Skeletal muscle tissue (tissue), 4 donors: ENCODE data around the gene WT1. TPM values are rescaled to one million over a fixed set of nuclear protein-coding genes. Genes with fewer than 3 reads are reported as not detected.
A peak's percentile ranks its signal among the peaks of the same experiment; 100 is the strongest.

Experiments used
- H3K27ac ChIP-seq: one replicate; pipeline ENCODE4 v1.7.0; 2013; ENCODE audit warnings: mild to moderate bottlenecking, low read depth, low read length, inconsistent platforms
- H3K27me3 ChIP-seq, 3 donors: one replicate each; pipeline ENCODE4 v1.7.0; 2013; ENCODE audit warnings: low read length in 3 of 3; ENCODE audit not compliant: control insufficient read depth in 3 of 3, insufficient read depth in 3 of 3
- H3K36me3 ChIP-seq, 3 donors: one replicate each; pipeline ENCODE4 v1.7.0; 2013; ENCODE audit warnings: low read length in 3 of 3; ENCODE audit not compliant: control insufficient read depth in 3 of 3, insufficient read depth in 3 of 3
- H3K4me1 ChIP-seq, 3 donors: one replicate each; pipeline ENCODE4 v1.7.0; 2013; ENCODE audit warnings: low read length in 3 of 3, mild to moderate bottlenecking in 3 of 3; ENCODE audit not compliant: control insufficient read depth in 3 of 3, insufficient read depth in 3 of 3
- H3K4me3 ChIP-seq, 3 donors: one replicate each; pipeline ENCODE4 v1.7.0; 2013; ENCODE audit warnings: low read length in 3 of 3
- H3K9ac ChIP-seq, 3 donors: one replicate each; pipeline ENCODE4 v1.7.0; 2013; ENCODE audit warnings: low read length in 3 of 3, mild to moderate bottlenecking in 3 of 3, moderate library complexity in 2 of 3, low read depth in 1 of 3
- H3K9me3 ChIP-seq, 3 donors: one replicate each; pipeline ENCODE4 v1.7.0; 2013; ENCODE audit warnings: low read length in 3 of 3; ENCODE audit not compliant: control insufficient read depth in 3 of 3
- total RNA-seq: library from RNA; depleted of rRNA; stranded (reverse); fragments of >200 nt; gene quantifications from one replicate; pipeline ENCODE4 v1.2.3, GENCODE V29; 2014
- donor health status: Osteomylitis.

Gene WT1
- total RNA-seq, 1 donor from 2014 or later: not detected

DNA sequence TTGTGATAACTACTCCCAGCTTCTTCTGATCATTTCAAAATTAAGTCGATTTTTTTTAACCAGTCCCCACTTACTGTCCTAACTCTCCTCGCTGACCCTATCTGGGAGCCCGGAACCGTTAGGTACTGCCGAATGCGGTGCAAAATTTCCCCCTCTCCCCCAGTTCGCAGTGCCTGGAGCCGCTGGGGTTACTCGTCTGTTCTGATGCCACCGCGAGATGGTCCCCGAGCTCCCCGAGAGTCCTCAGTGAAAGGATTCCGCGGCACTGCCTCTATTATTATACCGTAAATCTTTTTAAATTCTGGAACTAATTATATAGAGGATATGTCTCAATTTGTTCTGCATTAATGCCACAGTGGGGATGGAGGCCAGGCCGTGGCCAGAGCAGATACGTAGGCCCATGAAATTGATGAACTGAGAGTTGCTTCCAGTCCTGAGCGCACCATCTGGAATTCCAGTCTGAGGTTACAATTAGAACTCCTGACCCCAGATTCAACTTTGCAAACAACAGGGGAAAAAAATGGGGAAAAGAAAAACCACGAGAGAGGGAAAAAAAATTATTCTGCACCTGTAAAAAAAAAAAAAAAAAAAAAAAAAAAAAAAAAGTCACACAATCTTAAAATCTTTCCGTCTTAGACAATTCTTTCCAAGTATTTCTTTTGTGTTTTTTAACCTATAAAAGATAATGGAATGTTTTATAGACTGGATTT lies 4.3 kb upstream of the WT1 start:
- Histone ChIP-seq H3K4me1 (peaks cover 2 to 12% (median 5%) of the 10 kb centered on the region in 3 donors), H3K27me3 (peaks cover 61 to 77% (median 65%) of the 10 kb centered on the region in 3 donors), H3K27ac (no peak overlapping the region), H3K9ac (no peak overlapping the region), H3K9me3 (peaks cover 0 to 4% (median 0%) of the 10 kb centered on the region in 3 donors), H3K36me3 (no peaks in the 10 kb centered on the region), H3K4me3 (no peak overlapping the region)

DNA sequence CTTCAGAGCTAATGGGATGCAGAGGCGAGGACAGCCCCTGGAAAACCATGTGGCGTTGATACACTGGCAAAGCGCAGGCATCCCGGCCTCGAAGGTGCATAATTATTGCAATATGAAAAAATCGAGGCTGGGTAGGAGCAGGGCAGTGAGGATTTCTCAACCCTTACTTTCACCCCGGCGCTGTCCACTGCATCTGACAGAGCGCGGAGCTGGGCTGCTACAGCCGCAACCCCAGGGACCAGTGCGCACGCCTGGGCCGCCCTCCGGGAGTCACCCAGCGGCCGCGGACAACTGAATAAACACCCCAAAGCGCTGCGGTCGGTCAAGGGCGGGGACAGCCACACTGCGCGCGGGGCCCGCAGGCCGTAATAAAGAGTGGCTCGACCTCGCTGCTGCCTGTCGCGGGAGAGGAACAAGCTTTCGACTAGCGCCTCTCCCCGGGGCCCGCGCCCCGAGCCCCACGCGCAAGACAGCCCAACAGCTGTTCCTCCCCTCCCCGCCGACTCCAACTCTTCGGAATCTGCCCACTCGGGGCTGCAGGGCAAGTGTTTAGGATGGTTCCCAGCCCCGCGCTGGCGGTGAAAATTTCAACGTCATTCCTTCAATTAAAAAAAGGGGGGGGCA lies 3.6 kb upstream of the WT1 start:
- Histone ChIP-seq H3K36me3 (no peaks in the 10 kb centered on the region), H3K4me3 (no peak overlapping the region), H3K9ac (no peak overlapping the region), H3K27ac (no peak overlapping the region), H3K9me3 (peaks cover 0 to 4% (median 0%) of the 10 kb centered on the region in 3 donors), H3K27me3 (peaks cover 68 to 81% (median 72%) of the 10 kb centered on the region in 3 donors), H3K4me1 (peaks cover 2 to 16% (median 5%) of the 10 kb centered on the region in 3 donors)

DNA sequence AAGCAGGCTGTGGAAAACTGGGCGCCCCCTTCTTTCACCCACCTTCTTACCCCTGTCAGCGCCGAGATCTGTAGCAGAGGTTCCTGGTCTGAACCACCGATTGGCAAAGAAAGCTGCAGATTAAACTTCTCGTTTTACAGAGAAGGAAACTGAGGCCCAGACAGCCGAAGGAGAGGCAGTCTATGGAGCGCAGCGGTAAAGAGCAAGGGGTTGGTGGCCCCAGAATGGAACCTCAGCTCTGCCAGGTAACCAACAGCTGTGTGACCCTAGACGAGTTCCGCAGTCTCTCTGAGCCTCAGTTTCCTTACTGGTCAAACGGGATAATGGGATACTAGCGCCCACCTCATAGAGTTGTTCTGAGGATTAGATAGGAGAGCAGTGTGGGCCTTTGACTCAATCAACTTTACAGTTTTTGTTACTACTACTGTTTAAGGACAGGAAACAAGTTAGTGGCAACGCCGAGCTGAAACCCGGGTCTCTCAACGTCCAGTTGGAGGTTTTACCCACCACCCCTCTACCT lies 3.1 kb upstream of the WT1 start:
- Histone ChIP-seq H3K4me1 (peaks cover 5 to 21% (median 5%) of the 10 kb centered on the region in 3 donors), H3K9me3 (peaks cover 0 to 4% (median 0%) of the 10 kb centered on the region in 3 donors), H3K27ac (no peak overlapping the region), H3K36me3 (no peaks in the 10 kb centered on the region), H3K4me3 (no peak overlapping the region), H3K9ac (no peak overlapping the region), H3K27me3 (peaks cover 73 to 87% (median 78%) of the 10 kb centered on the region in 3 donors)

DNA sequence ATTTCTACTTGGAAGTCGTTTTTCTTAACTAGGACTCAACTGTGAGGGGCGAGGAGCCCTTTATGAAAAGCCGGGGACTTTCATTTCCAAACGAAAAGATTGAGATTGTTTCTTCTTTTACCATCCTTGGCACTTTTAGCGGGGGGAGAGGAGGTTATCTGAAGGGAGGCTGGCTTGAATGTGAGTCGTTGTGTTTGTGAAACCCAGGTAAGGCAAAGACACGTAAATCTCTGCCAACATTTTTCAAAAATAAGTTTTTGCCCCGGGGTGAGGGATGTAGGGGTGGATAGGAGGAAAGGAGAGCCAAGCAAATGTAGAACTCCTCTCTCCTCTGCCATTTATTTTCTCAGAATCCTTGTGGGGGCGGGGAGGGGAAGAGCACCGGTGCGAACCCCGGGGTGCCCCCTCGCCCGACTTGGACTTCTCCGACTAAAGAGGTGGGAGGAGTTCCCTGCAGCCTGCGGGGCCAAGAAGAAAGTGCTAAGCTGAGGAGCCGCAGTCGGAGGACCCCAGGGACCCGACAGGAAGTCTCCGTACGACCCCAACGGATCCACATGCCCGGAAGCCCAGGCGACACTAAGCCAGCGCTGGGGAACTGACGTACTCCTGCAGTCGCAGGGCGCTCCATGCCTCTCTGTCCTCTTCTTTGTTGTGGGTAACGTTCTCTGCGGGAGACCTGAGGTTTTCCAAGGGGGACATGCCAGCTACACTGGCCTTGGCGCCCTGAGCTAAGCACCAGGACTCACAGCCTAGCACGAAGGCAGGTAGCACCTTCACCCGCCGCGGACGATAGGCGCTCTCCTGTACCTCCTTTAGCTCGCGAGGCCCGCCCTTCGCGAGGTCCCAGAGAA lies 2.4 kb upstream of the WT1 start:
- Histone ChIP-seq H3K36me3 (no peaks in the 10 kb centered on the region), H3K27me3 (peaks cover 80 to 92% (median 85%) of the 10 kb centered on the region in 3 donors), H3K27ac (no peak overlapping the region), H3K9ac (no peak overlapping the region), H3K4me3 (no peak overlapping the region), H3K4me1 (peaks cover 5 to 22% (median 5%) of the 10 kb centered on the region in 3 donors), H3K9me3 (peaks cover 0 to 4% (median 0%) of the 10 kb centered on the region in 3 donors)

DNA sequence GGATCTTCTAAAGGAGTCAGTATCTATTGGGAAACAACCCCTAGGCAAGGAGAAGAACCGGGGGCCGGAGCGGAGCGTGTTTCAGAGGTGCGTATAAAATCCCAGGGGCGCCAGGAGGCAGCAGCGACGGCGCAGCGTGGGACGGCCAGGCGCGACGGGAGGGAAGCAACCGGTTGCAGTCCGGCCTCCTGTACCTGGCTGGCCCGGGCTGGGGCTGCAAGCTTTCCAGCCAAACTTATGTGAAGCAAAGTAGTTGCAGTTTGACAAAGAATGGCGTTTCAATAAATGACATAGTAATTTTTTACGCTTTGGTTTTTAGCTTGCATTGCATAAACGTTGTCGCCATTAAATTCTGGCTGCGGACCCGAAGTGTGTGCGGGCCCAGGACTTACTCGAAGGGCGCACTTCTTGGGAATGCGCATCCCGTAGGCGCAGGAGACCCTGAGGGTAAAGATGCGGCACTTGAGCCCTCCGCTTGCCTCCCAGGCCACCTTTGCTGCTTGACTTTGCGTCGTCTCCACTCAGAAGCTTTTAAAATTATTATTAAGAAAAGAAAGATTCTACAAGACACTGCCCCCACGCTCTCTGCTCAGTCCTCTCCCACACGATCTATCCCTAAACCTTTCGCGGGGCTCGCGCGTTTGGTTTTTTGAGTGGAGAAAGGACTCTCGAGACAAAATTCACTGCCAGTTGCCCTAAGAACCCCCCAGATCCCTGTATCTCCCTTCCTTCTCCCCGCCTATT lies 1.6 kb upstream of the WT1 start:
- no peaks in the 10 kb centered on the region for H3K36me3 ChIP-seq
- no peak overlapping the region for H3K27ac ChIP-seq
- peaks cover 0 to under 1% (median 0%) of the 10 kb centered on the region in 3 donors for H3K9me3 ChIP-seq
- H3K4me3 ChIP-seq: no peak overlapping the region
- H3K27me3 ChIP-seq: peaks cover 83 to 92% (median 86%) of the 10 kb centered on the region in 3 donors
- peaks cover 5 to 22% (median 5%) of the 10 kb centered on the region in 3 donors for H3K4me1 ChIP-seq
- H3K9ac ChIP-seq: no peak overlapping the region

DNA sequence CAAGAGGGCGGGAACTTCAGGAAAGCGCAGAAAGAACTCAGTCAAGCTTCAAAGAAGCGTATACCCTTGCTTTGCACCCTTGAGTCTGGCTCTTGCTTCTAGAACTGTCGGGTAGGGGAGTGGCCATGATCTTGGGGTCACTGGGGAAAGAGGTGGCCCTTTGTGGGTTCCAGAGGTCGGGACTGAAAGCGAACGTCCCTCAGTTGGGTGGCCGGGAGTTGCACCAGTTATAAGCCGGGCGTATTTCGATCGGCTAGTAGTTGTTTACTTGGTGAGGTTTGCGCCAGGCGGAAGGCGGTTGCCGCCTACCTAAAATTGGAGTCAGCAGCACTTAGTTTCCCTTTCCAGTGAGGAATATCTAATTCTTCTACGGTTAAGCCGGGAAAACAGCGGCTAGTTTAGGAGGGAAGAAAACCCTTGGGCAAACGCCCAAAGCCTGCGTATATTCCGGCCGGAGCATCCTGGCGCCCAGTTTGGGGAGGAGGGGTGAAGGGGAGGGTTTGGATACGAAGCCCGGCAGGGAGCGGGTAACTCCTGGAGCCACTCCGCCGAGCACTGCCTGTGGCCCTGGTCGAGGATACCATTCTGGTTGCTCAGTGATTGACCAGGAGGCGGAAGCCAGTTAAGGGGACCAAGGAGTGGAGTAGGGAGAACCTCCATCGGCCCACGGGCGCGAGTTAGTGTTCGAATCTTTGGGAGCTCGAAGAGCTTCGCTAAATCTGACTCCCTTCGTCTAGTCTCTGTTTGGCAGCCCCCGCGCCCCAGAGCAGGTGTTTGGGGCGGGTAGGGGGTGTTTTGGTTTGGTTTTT lies 807 bp upstream of the WT1 start:
- no peaks in the 10 kb centered on the region for H3K9me3 ChIP-seq
- H3K27me3 ChIP-seq: peaks cover 81 to 93% (median 84%) of the 10 kb centered on the region in 3 donors
- H3K9ac ChIP-seq: no peak overlapping the region
- no peak overlapping the region for H3K27ac ChIP-seq
- H3K4me3 ChIP-seq: peak overlapping the region in 1 of 3 donors; percentile 15
- H3K4me1 ChIP-seq: peaks cover 5 to 22% (median 5%) of the 10 kb centered on the region in 3 donors
- H3K36me3 ChIP-seq: no peaks in the 10 kb centered on the region

DNA sequence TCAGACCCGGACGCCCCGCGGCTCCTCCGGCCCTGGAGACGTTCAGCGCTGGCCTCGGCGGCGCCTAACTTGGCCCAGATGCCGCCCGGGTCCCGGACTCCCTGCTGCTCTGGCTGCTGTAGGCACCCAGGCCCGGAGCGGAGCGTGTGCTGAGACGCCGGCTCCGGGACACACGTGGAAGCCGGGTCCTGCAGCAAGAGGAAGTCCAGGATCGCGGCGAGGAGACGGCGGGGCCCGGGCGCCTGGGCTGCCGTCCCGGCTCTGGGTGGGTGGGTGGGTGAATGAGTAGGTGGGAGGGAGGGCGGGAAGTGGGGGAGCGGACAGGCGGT lies 223 bp downstream of the WT1 start:
- peaks cover 5 to 22% (median 5%) of the 10 kb centered on the region in 3 donors for H3K4me1 ChIP-seq

DNA sequence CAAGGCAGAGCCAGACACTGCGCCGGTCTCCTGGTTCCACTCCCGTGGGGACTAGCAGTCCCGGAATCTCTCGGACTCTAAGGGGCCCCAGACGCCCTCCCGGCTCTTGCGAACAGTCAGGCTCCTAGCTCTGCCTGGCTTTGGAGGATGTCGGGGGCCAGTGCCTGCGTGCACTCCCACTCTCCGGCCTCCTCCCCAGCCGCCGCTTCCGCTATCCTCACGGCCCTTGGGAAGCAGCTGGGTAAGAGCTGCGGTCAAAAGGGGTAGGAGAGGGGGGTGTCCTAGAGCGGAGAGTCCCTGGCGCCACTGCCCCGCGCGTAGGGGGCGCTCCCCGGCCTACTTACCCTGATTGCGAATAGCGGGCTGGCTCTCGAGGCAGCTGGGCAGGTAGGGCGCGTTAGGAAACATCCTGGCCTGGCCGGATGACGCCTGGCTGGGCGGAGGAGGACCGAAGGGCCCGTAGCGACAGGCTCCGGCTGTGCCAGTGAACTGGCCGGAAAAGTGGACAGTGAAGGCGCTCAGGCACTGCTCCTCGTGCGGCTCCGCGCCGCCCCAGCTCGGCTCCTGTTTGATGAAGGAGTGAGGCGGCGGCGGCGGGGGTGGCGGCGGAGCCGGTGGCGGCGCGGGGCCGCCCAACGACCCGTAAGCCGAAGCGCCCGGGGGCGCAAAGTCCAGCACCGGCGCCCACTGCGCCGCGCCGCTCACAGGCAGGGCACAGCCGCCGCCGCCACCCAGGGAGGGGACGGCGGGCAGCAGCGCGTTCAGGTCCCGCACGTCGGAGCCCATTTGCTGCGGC lies 785 bp downstream of the WT1 start:
- peak overlapping the region in 2 of 3 donors; percentile 14 to 41 for H3K4me3 ChIP-seq
- H3K4me1 ChIP-seq: peaks cover 5 to 22% (median 5%) of the 10 kb centered on the region in 3 donors
- H3K36me3 ChIP-seq: no peaks in the 10 kb centered on the region

More for the DNA sequence above, 223 bp downstream of the WT1 start:
- H3K9ac ChIP-seq: no peak overlapping the region
- no peak overlapping the region for H3K27ac ChIP-seq
- no peaks in the 10 kb centered on the region for H3K36me3 ChIP-seq
- H3K9me3 ChIP-seq: no peaks in the 10 kb centered on the region
- peaks cover 86 to 94% (median 87%) of the 10 kb centered on the region in 3 donors for H3K27me3 ChIP-seq
- H3K4me3 ChIP-seq: no peak overlapping the region

More for the DNA sequence above, 785 bp downstream of the WT1 start:
- H3K9me3 ChIP-seq: no peaks in the 10 kb centered on the region
- H3K27ac ChIP-seq: no peak overlapping the region
- no peak overlapping the region for H3K9ac ChIP-seq
- H3K27me3 ChIP-seq: peaks cover 88 to 94% (median 89%) of the 10 kb centered on the region in 3 donors
